HepG2 (cell line): ENCODE data around the gene LSR. TPM values are rescaled to one million over a fixed set of nuclear protein-coding genes. Genes with fewer than 3 reads are reported as not detected.

Experiments used
- BRCA1 ChIP-seq: sonication (generic); formaldehyde crosslinking; IDR thresholded peaks from 2 replicates; pipeline ENCODE4 v1.4.0; 2020; ENCODE audit warnings: missing genetic modification reagents
- CBFB ChIP-seq: sonication (generic); formaldehyde crosslinking; IDR thresholded peaks from 2 replicates; pipeline ENCODE4 v1.4.0; 2020; ENCODE audit warnings: missing genetic modification reagents
- DNMT3B ChIP-seq: conservative IDR thresholded peaks from 2 replicates; pipeline ENCODE4 v1.6.1; 2016; ENCODE audit warnings: missing biosample characterization, control low read depth
- HNF4G ChIP-seq, 2 experiments: sonication (generic) in 1 of 2; formaldehyde crosslinking in 1 of 2; IDR thresholded peaks; 2 replicates each; pipeline versions ENCODE4 v1.4.0 to v1.6.1; 2011 to 2020; ENCODE audit warnings: borderline replicate concordance in 2 of 2, low read depth in 2 of 2, mild to moderate bottlenecking in 2 of 2, low read length in 1 of 2, missing genetic modification reagents in 1 of 2, moderate library complexity in 1 of 2
- MIER3 ChIP-seq: IDR thresholded peaks from 2 replicates; pipeline ENCODE4 v1.6.1; 2016; ENCODE audit warnings: missing compliant biosample characterization, borderline replicate concordance
- NR2F6 ChIP-seq, 2 experiments: IDR thresholded peaks; 2 replicates each; pipeline ENCODE4 v1.6.1; 2016; ENCODE audit warnings: antibody characterized with exemption in 1 of 2, mild to moderate bottlenecking in 1 of 2
- NRL ChIP-seq: sonication (generic); formaldehyde crosslinking; IDR thresholded peaks from 2 replicates; pipeline ENCODE4 v1.5.0; 2020; ENCODE audit warnings: missing genetic modification reagents, mild to moderate bottlenecking, moderate library complexity, borderline replicate concordance
- SRF ChIP-seq: IDR thresholded peaks from 2 replicates; pipeline ENCODE4 v1.6.1; 2011; ENCODE audit warnings: mild to moderate bottlenecking, low read depth, low read length, moderate library complexity
- THAP11 ChIP-seq: IDR thresholded peaks from 2 replicates; pipeline ENCODE4 v1.6.1; 2016; ENCODE audit warnings: missing biosample characterization, missing genetic modification reagents
- U2AF2 ChIP-seq: fragments of 200-400 bp; formaldehyde crosslinking; IDR thresholded peaks from 2 replicates; pipeline ENCODE4 v1.6.1; 2017; ENCODE audit warnings: low read depth, mild to moderate bottlenecking, low read length
- ZNF124 ChIP-seq: sonication (generic); formaldehyde crosslinking; IDR thresholded peaks from 2 replicates; pipeline ENCODE4 v1.4.0; 2020; ENCODE audit warnings: missing genetic modification reagents
- ZNF235 ChIP-seq: sonication (generic); formaldehyde crosslinking; IDR thresholded peaks from 2 replicates; pipeline ENCODE4 v1.8.1; 2023; ENCODE audit warnings: mild to moderate bottlenecking, missing genetic modification reagents, borderline replicate concordance
- ZNF430 ChIP-seq: sonication (generic); formaldehyde crosslinking; IDR thresholded peaks from 2 replicates; pipeline ENCODE4 v1.9.0; 2021; ENCODE audit warnings: mild to moderate bottlenecking, missing genetic modification reagents
- ZNF549 ChIP-seq: sonication (generic); formaldehyde crosslinking; IDR thresholded peaks from 2 replicates; pipeline ENCODE4 v1.5.0; 2020; ENCODE audit warnings: missing genetic modification reagents
- ZNF709 ChIP-seq: sonication (generic); formaldehyde crosslinking; IDR thresholded peaks from 2 replicates; pipeline ENCODE4 v1.5.0; 2020; ENCODE audit warnings: mild to moderate bottlenecking, missing genetic modification reagents
- polyA plus RNA-seq, 8 experiments: library from polyadenylated mRNA; depleted of rRNA in 3 of 8; stranded (reverse) in 7 of 8; unstranded in 1 of 8; fragments of >200 nt; fragmentation: Illumina TruSeq in 4 of 8; extraction: Trizol in 4 of 8; gene quantifications; 2 replicates each; pipeline versions ENCODE4 v1.2.1 to v1.2.3, GENCODE V29; 2011 to 2016; ENCODE audit warnings: low read depth in 4 of 8, missing spikeins in 1 of 8, mixed read lengths in 1 of 8; ENCODE audit not compliant: insufficient read depth in 1 of 8
- total RNA-seq, 5 experiments: library from RNA; depleted of rRNA; stranded (reverse); fragments of >200 nt; fragmentation: Illumina TruSeq; extraction: Trizol; gene quantifications; 2 replicates each; pipeline ENCODE4 v1.2.3, GENCODE V29; 2016; ENCODE audit warnings: low read depth in 1 of 5
- TF ChIP-seq, protein P1 (sequence below): sonication (generic); formaldehyde crosslinking; IDR thresholded peaks from 2 replicates; pipeline ENCODE4 v1.9.0; 2021; ENCODE audit warnings: missing genetic modification reagents, borderline replicate concordance
- TF ChIP-seq, protein P2 (sequence below): sonication (generic); formaldehyde crosslinking; IDR thresholded peaks from 2 replicates; pipeline ENCODE4 v1.4.0; 2020; ENCODE audit warnings: missing genetic modification reagents
- TF ChIP-seq, protein P3 (sequence below): fragments of 450-650 bp; IDR thresholded peaks from 2 replicates; pipeline ENCODE4 v1.6.1; 2016
- TF ChIP-seq, protein P4 (sequence below): sonication (generic); formaldehyde crosslinking; IDR thresholded peaks from 2 replicates; pipeline ENCODE4 v1.5.0; 2020; ENCODE audit warnings: missing genetic modification reagents, mild to moderate bottlenecking, borderline replicate concordance
- TF ChIP-seq, protein P5 (sequence below): IDR thresholded peaks from 2 replicates; pipeline ENCODE4 v1.6.1; 2016

Gene LSR
- total and polyA plus RNA-seq, 2 of the 13 experiments (the other 11 are each of a cell fraction or from before 2014, with no cell fraction given) = 29.2 to 79.2 TPM

DNA sequence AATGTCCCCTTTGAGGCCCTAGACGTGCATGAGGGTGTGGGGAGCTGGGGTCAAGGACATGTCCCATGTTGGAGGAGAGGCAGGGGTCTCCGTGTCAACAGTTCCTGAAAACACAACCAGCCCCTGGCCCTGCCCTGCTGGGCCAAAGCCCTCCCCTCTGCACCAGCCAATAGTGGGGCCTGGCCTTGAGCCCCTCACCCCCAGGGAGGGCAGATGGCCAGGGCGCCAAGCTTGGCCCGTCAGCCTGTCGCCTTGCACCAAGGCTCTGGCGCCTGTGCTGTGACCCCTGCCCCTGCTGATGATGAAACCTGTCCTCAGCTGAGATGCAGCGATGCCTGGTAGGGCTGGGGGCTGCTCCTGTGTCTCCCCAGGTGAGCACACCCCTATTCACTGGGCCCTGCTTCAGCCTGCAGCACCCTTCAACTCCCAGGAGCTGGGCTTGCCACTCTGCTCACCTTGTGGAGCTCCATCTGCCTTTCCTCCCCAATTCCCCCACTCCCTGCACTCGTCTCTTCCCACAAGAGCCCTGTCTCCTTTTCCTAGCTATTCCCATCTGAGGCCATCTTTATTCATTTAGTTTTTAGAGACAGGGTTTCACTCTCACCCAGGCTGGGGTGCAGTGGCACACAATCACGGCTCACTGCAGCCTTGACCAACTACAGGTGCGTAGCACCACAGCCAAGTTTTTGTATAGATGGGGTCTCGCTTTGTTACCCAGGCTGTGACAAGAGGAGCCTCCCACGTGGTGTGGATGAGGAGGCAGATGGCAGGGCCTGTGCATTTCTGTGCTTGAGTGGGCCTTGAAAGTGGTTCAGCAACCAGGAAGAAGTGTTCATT, 31.4 kb downstream of the LSR start (continued):
- TF ChIP-seq BRCA1 (CRISPR knock-in tag) (no peak), DNMT3B (CRISPR knock-in tag) (no peak), THAP11 (CRISPR knock-in tag) (0 out of 2 replicates have a peak, but pooled peaks have one; percentile 36), CBFB (CRISPR knock-in tag) (0 out of 2 replicates have a peak, but pooled peaks have one; percentile 39), HNF4G (IDR thresholded peaks at IDR 0.05; ENCODE audit: borderline replicate concordance, low read depth, low read length) (peak; percentile 47; the same call in 1 of the 2 replicates), HNF4G (CRISPR knock-in tag; IDR thresholded peaks at IDR 0.05; ENCODE audit: borderline replicate concordance, low read depth) (no peak), ZNF430 (0 out of 2 replicates have a peak, but pooled peaks have one; percentile 18), ZNF549 (CRISPR knock-in tag) (no peak), ZNF709 (CRISPR knock-in tag) (no peak; the same call in 1 of the 2 replicates), SRF (no peak), NR2F6 (IDR thresholded peaks at IDR 0.05) (peak; percentile 91), NR2F6 (CRISPR knock-in tag; IDR thresholded peaks at IDR 0.05) (peak; percentile 92), U2AF2 (no peak), NRL (CRISPR knock-in tag) (0 out of 2 replicates have a peak, but pooled peaks have one; percentile 31), ZNF235 (no peak), MIER3 (CRISPR knock-in tag) (no peak), ZNF124 (no peak)
- TF ChIP-seq, protein P1, sequence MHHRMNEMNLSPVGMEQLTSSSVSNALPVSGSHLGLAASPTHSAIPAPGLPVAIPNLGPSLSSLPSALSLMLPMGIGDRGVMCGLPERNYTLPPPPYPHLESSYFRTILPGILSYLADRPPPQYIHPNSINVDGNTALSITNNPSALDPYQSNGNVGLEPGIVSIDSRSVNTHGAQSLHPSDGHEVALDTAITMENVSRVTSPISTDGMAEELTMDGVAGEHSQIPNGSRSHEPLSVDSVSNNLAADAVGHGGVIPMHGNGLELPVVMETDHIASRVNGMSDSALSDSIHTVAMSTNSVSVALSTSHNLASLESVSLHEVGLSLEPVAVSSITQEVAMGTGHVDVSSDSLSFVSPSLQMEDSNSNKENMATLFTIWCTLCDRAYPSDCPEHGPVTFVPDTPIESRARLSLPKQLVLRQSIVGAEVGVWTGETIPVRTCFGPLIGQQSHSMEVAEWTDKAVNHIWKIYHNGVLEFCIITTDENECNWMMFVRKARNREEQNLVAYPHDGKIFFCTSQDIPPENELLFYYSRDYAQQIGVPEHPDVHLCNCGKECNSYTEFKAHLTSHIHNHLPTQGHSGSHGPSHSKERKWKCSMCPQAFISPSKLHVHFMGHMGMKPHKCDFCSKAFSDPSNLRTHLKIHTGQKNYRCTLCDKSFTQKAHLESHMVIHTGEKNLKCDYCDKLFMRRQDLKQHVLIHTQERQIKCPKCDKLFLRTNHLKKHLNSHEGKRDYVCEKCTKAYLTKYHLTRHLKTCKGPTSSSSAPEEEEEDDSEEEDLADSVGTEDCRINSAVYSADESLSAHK (CRISPR knock-in tag) = no peak
- TF ChIP-seq, protein P2, sequence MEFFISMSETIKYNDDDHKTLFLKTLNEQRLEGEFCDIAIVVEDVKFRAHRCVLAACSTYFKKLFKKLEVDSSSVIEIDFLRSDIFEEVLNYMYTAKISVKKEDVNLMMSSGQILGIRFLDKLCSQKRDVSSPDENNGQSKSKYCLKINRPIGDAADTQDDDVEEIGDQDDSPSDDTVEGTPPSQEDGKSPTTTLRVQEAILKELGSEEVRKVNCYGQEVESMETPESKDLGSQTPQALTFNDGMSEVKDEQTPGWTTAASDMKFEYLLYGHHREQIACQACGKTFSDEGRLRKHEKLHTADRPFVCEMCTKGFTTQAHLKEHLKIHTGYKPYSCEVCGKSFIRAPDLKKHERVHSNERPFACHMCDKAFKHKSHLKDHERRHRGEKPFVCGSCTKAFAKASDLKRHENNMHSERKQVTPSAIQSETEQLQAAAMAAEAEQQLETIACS = no peak
- TF ChIP-seq, protein P3, sequence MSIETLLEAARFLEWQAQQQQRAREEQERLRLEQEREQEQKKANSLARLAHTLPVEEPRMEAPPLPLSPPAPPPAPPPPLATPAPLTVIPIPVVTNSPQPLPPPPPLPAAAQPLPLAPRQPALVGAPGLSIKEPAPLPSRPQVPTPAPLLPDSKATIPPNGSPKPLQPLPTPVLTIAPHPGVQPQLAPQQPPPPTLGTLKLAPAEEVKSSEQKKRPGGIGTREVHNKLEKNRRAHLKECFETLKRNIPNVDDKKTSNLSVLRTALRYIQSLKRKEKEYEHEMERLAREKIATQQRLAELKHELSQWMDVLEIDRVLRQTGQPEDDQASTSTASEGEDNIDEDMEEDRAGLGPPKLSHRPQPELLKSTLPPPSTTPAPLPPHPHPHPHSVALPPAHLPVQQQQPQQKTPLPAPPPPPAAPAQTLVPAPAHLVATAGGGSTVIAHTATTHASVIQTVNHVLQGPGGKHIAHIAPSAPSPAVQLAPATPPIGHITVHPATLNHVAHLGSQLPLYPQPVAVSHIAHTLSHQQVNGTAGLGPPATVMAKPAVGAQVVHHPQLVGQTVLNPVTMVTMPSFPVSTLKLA = peak; percentile 67
- TF ChIP-seq, protein P4, sequence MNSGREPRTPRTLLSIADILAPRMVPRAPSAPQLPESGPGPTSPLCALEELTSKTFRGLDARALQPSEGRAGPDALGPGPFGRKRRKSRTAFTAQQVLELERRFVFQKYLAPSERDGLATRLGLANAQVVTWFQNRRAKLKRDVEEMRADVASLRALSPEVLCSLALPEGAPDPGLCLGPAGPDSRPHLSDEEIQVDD (CRISPR knock-in tag) = no peak
- TF ChIP-seq, protein P5, sequence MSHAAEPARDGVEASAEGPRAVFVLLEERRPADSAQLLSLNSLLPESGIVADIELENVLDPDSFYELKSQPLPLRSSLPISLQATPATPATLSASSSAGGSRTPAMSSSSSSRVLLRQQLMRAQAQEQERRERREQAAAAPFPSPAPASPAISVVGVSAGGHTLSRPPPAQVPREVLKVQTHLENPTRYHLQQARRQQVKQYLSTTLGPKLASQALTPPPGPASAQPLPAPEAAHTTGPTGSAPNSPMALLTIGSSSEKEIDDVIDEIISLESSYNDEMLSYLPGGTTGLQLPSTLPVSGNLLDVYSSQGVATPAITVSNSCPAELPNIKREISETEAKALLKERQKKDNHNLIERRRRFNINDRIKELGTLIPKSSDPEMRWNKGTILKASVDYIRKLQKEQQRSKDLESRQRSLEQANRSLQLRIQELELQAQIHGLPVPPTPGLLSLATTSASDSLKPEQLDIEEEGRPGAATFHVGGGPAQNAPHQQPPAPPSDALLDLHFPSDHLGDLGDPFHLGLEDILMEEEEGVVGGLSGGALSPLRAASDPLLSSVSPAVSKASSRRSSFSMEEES (CRISPR knock-in tag) = no peak
